CD14-positive monocyte (primary cell): ENCODE results near the gene LAT. TPM values are rescaled to one million over a fixed set of nuclear protein-coding genes. Genes with fewer than 3 reads are reported as not detected.

ENCODE experiments used
- DNase-seq, 3 donors: peaks; one replicate each; pipeline ENCODE4 v3.0.0-alpha.2; 2011 to 2022
- H2AFZ ChIP-seq: 2 replicates; pipeline ENCODE4 v1.6.0; 2012; ENCODE audit warnings: mild to moderate bottlenecking, low read depth, low read length, inconsistent platforms; ENCODE audit not compliant: insufficient read depth, poor library complexity, severe bottlenecking
- H3K27ac ChIP-seq, 2 donors: 1 replicate in 1 of 2; 2 replicates in 1 of 2; pipeline ENCODE4 v1.5.1; 2012 to 2013; ENCODE audit warnings: low read length in 2 of 2, control low read depth in 1 of 2, inconsistent platforms in 1 of 2, low read depth in 1 of 2, mild to moderate bottlenecking in 1 of 2
- H3K27me3 ChIP-seq, 2 donors: one replicate each; pipeline versions ENCODE4 v1.6.0 to v1.6.1; 2011 to 2013; ENCODE audit warnings: low read length in 2 of 2; ENCODE audit not compliant: control insufficient read depth in 2 of 2, insufficient read depth in 2 of 2
- H3K36me3 ChIP-seq, 2 donors: replicated peaks in 1 of 2; 1 replicate in 1 of 2; 2 replicates in 1 of 2; pipeline versions ENCODE4 v1.5.1 to v1.6.1; 2012 to 2013; ENCODE audit warnings: low read length in 2 of 2, control low read depth in 1 of 2, inconsistent platforms in 1 of 2, mild to moderate bottlenecking in 1 of 2; ENCODE audit not compliant: insufficient read depth in 2 of 2, control insufficient read depth in 1 of 2
- H3K4me1 ChIP-seq, 2 donors: 1 replicate in 1 of 2; 2 replicates in 1 of 2; pipeline versions ENCODE4 v1.5.1 to v1.6.1; 2012 to 2013; ENCODE audit warnings: low read length in 2 of 2, control low read depth in 1 of 2, inconsistent platforms in 1 of 2, mild to moderate bottlenecking in 1 of 2, moderate library complexity in 1 of 2; ENCODE audit not compliant: insufficient read depth in 2 of 2, control insufficient read depth in 1 of 2
- H3K4me2 ChIP-seq: replicated peaks from 2 replicates; pipeline ENCODE3; 2012; ENCODE audit warnings: low read length, moderate library complexity, mild to moderate bottlenecking; ENCODE audit not compliant: poor library complexity, severe bottlenecking; ENCODE audit errors: extremely low read depth
- H3K4me3 ChIP-seq, 3 experiments: fragments of 200-600 bp in 1 of 3; sonication (generic) in 1 of 3; replicated peaks in 1 of 3; 1 replicate in 2 of 3; 2 replicates in 1 of 3; pipeline ENCODE4 v1.5.1; 2011 to 2013; ENCODE audit warnings: low read length in 3 of 3, mild to moderate bottlenecking in 3 of 3, control low read depth in 2 of 3, low read depth in 2 of 3, inconsistent platforms in 1 of 3, moderate library complexity in 1 of 3
- H3K79me2 ChIP-seq: 2 replicates; pipeline ENCODE4 v1.6.0; 2012; ENCODE audit warnings: mild to moderate bottlenecking, control low read depth, inconsistent platforms, low read length, moderate library complexity; ENCODE audit not compliant: insufficient read depth
- H3K9ac ChIP-seq: 2 replicates; pipeline ENCODE4 v1.6.0; 2017; ENCODE audit warnings: low read length, mild to moderate bottlenecking; ENCODE audit not compliant: insufficient read depth, poor library complexity, severe bottlenecking
- H3K9me3 ChIP-seq, 2 donors: replicated peaks in 1 of 2; 1 replicate in 1 of 2; 2 replicates in 1 of 2; pipeline versions ENCODE4 v1.5.1 to v1.6.1; 2012 to 2013; ENCODE audit warnings: low read length in 2 of 2, control low read depth in 1 of 2; ENCODE audit not compliant: control insufficient read depth in 1 of 2, insufficient read depth in 1 of 2
- H4K20me1 ChIP-seq: 2 replicates; pipeline ENCODE4 v1.6.0; 2012; ENCODE audit warnings: mild to moderate bottlenecking, low read length, control low read depth, moderate library complexity; ENCODE audit not compliant: insufficient read depth
- H3K27ac Mint-ChIP-seq, 7 donors: one replicate each; pipeline ENCODE4 v1.8.0; 2020; ENCODE audit warnings: mild to moderate bottlenecking in 7 of 7, mixed read lengths in 7 of 7, moderate library complexity in 6 of 7, inconsistent platforms in 2 of 7
- H3K27me3 Mint-ChIP-seq, 3 donors: one replicate each; pipeline ENCODE4 v1.8.0; 2021 to 2022; ENCODE audit warnings: low read depth in 3 of 3, mild to moderate bottlenecking in 3 of 3, mixed read lengths in 3 of 3, moderate library complexity in 3 of 3, inconsistent platforms in 1 of 3
- H3K36me3 Mint-ChIP-seq, 2 donors: one replicate each; pipeline ENCODE4 v1.8.0; 2020; ENCODE audit warnings: mixed read lengths in 2 of 2, inconsistent platforms in 1 of 2, mild to moderate bottlenecking in 1 of 2
- H3K4me1 Mint-ChIP-seq: one replicate; pipeline ENCODE4 v1.8.0; 2020; ENCODE audit warnings: mild to moderate bottlenecking, mixed read lengths
- H3K4me3 Mint-ChIP-seq, 2 donors: one replicate each; pipeline ENCODE4 v1.8.0; 2020; ENCODE audit warnings: mild to moderate bottlenecking in 2 of 2, mixed read lengths in 2 of 2, moderate library complexity in 1 of 2
- H3K9me3 Mint-ChIP-seq, 7 donors: one replicate each; pipeline ENCODE4 v1.8.0; 2020 to 2022; ENCODE audit warnings: mixed read lengths in 7 of 7, mild to moderate bottlenecking in 6 of 7, moderate library complexity in 6 of 7, inconsistent platforms in 2 of 7
- CTCF ChIP-seq: fragments of 200-600 bp; IDR thresholded peaks from one replicate; pipeline ENCODE4 v1.8.0; 2022; ENCODE audit warnings: antibody characterized with exemption, mild to moderate bottlenecking
- WGBS: methylation state at CpG from one replicate; pipeline ENCODE4 v1.1.5; 2013; ENCODE audit warnings: missing lambda C conversion rate; ENCODE audit not compliant: insufficient coverage; 5-methylcytosine and 5-hydroxymethylcytosine counted together
- intact Hi-C, 2 donors: fragments of 100-400 bp; cut with micrococcal nuclease; formaldehyde crosslinking; loops; one replicate each; pipeline versions ENCODE4 v1.15.0 to v1.15.1; 2023
- polyA plus RNA-seq, 3 donors: library from polyadenylated mRNA; depleted of rRNA in 1 of 3; unstranded in 2 of 3; stranded (reverse) in 1 of 3; fragments of 300-500 nt in 2 of 3; fragments of >200 nt in 1 of 3; fragmentation: Illumina TruSeq in 2 of 3; gene quantifications; 1 replicate in 2 of 3; 2 replicates in 1 of 3; pipeline ENCODE4 v1.2.3, GENCODE V29; 2012 to 2021

LAT gene
- polyA plus RNA-seq, 3 donors: 1.5 to 25.2 (median 1.9) TPM

- H3K9ac ChIP-seq: no peak overlapping the region
- H3K27me3 ChIP-seq: no peaks in the 10 kb centered on the region
- H3K36me3 ChIP-seq: peaks cover 75 to 96% of the 10 kb centered on the region in 2 donors
- no peak for TF ChIP-seq CTCF
- DNase-seq: no peak
- intact Hi-C loops: no loop called here
- H4K20me1 ChIP-seq: no peaks in the 10 kb centered on the region
- peaks cover 78 to 96% of the 10 kb centered on the region in 2 donors for H3K36me3 Mint-ChIP-seq
- peaks cover 9% of the 10 kb centered on the region for H3K79me2 ChIP-seq
- no peaks in the 10 kb centered on the region for H3K27me3 Mint-ChIP-seq
- H3K9me3 Mint-ChIP-seq: no peaks in the 10 kb centered on the region
- WGBS: 82% methylated on average over 4 of the region's 9 CpGs
- no peak overlapping the region for H3K4me2 ChIP-seq
- H3K27ac ChIP-seq: no peak overlapping the region
- no peak overlapping the region for H2AFZ ChIP-seq
- no peak overlapping the region for H3K4me3 Mint-ChIP-seq
- no peaks in the 10 kb centered on the region for H3K4me1 ChIP-seq
- H3K9me3 ChIP-seq: no peaks in the 10 kb centered on the region
- peak overlapping the region in 3 of 7 donors; percentile 9 to 50 (median 26) for H3K27ac Mint-ChIP-seq
- H3K4me3 ChIP-seq: no peak overlapping the region
- H3K4me1 Mint-ChIP-seq: peaks cover under 1% of the 10 kb centered on the region
Measured at GRCh38 chr16:28958216-28958615, 26.6 kb upstream of the LAT start.

GRCh38 chr16:28958836-28959235 is 26.0 kb upstream of the LAT start:
- no peaks in the 10 kb centered on the region for H3K4me1 ChIP-seq
- no peak overlapping the region for H3K27ac ChIP-seq
- H3K9ac ChIP-seq: no peak overlapping the region
- no peaks in the 10 kb centered on the region for H3K9me3 Mint-ChIP-seq
- no peak overlapping the region for H3K4me2 ChIP-seq
- no peaks in the 10 kb centered on the region for H4K20me1 ChIP-seq
- H3K79me2 ChIP-seq: peaks cover 3% of the 10 kb centered on the region
- no peaks in the 10 kb centered on the region for H3K9me3 ChIP-seq
- no peaks in the 10 kb centered on the region for H3K27me3 ChIP-seq
- H3K27ac Mint-ChIP-seq: peak overlapping the region in 2 of 7 donors; percentile 26 to 53
- H3K4me1 Mint-ChIP-seq: no peaks in the 10 kb centered on the region
- no peak for DNase-seq
- intact Hi-C loops: no loop called here
- no peak overlapping the region for H3K4me3 ChIP-seq
- no peak overlapping the region for H2AFZ ChIP-seq
- no peak overlapping the region for H3K4me3 Mint-ChIP-seq
- H3K36me3 Mint-ChIP-seq: peaks cover 78 to 96% of the 10 kb centered on the region in 2 donors
- H3K36me3 ChIP-seq: peaks cover 80 to 96% of the 10 kb centered on the region in 2 donors
- no peaks in the 10 kb centered on the region for H3K27me3 Mint-ChIP-seq
- no peak for TF ChIP-seq CTCF
- 100% methylated on average over 2 of the region's 6 CpGs for WGBS
